Thyroid gland (tissue), 4 donors: ENCODE data around the gene TIMM44.

Source experiments
- CTCF ChIP-seq, 6 experiments: fragments of 200-600 bp in 3 of 6; fragments of 450-650 bp in 3 of 6; sonication (generic) in 3 of 6; IDR thresholded peaks; one replicate each; pipeline ENCODE4 v1.5.1; 2016 to 2019; ENCODE audit warnings: antibody characterized with exemption in 6 of 6, mild to moderate bottlenecking in 2 of 6, inconsistent platforms in 1 of 6, moderate library complexity in 1 of 6
- POLR2A ChIP-seq, 2 donors: fragments of 450-650 bp; IDR thresholded peaks; one replicate each; pipeline ENCODE4 v1.6.1; 2017; ENCODE audit warnings: antibody characterized with exemption in 2 of 2, mild to moderate bottlenecking in 2 of 2, moderate library complexity in 1 of 2

GRCh38 chr19:7904074-7905020, 39.1 kb downstream of the TIMM44 start:
- TF ChIP-seq CTCF (IDR thresholded peaks at IDR 0.05) (no peak), POLR2A (IDR thresholded peaks at IDR 0.05) (no peak)
